Cardiac muscle cell (in vitro differentiated cells and primary cell): ENCODE data around the gene PLEKHO1. TPM values are rescaled to one million over a fixed set of nuclear protein-coding genes. Genes with fewer than 3 reads are reported as not detected.
"Not testable (repeated sequence)": the region's sequence is repeated elsewhere in the genome, so short reads cannot be mapped to it uniquely, and the experiment has no call there.

ENCODE experiments used
- DNase-seq, 2 donors: peaks; one replicate each; pipeline versions ENCODE4 v3.0.0 to v3.0.0-alpha.2; 2010 to 2017; ENCODE audit warnings: low read depth in 1 of 2, low spot score in 1 of 2
- H3K27ac ChIP-seq: fragments of 200-600 bp; sonication (generic); 2 replicates; pipeline ENCODE4 v1.5.1; 2016
- H3K27me3 ChIP-seq: fragments of 200-600 bp; sonication (generic); 2 replicates; pipeline ENCODE4 v1.6.0; 2016; ENCODE audit warnings: control low read depth
- H3K36me3 ChIP-seq: fragments of 200-600 bp; sonication (generic); 2 replicates; pipeline ENCODE4 v1.5.1; 2016; ENCODE audit warnings: control low read depth
- H3K4me1 ChIP-seq: fragments of 200-600 bp; sonication (generic); 2 replicates; pipeline ENCODE4 v1.8.1; 2017; ENCODE audit warnings: low read depth, mild to moderate bottlenecking, mixed run types
- H3K4me3 ChIP-seq: fragments of 200-600 bp; sonication (generic); 2 replicates; pipeline ENCODE4 v1.5.1; 2016; ENCODE audit warnings: mild to moderate bottlenecking
- H3K9me3 ChIP-seq: fragments of 200-600 bp; sonication (generic); 2 replicates; pipeline ENCODE4 v1.5.1; 2017; ENCODE audit warnings: low read depth, mild to moderate bottlenecking, control low read depth
- polyA plus RNA-seq: library from polyadenylated mRNA; unstranded; fragments of >200 nt; fragmentation: Nextera tagmentation; extraction: Ambion mirVana; gene quantifications from 2 replicates; pipeline ENCODE4 v1.2.1, GENCODE V29; 2016
- total RNA-seq: library from RNA; depleted of rRNA; stranded (reverse); fragments of >200 nt; gene quantifications from 2 replicates; pipeline ENCODE4 v1.2.3, GENCODE V29; 2016
- TF ChIP-seq, protein P1 (sequence below): IDR thresholded peaks from 2 replicates; pipeline ENCODE4 v1.5.1; 2012; ENCODE audit warnings: low read depth, mild to moderate bottlenecking, low read length

Gene PLEKHO1
- total and polyA plus RNA-seq, 2 experiments from 2014 or later = 94.1 to 149 TPM

GRCh38 chr1:150127464-150127863 is 22.3 kb upstream of the PLEKHO1 start:
- no peak overlapping the region for H3K27ac ChIP-seq
- no peaks in the 10 kb centered on the region for H3K9me3 ChIP-seq
- no peaks in the 10 kb centered on the region for H3K27me3 ChIP-seq
- H3K36me3 ChIP-seq = no peaks in the 10 kb centered on the region
- no peak for DNase-seq
- no peak overlapping the region for H3K4me3 ChIP-seq
- peaks cover 3% of the 10 kb centered on the region for H3K4me1 ChIP-seq
- TF ChIP-seq, protein P1, sequence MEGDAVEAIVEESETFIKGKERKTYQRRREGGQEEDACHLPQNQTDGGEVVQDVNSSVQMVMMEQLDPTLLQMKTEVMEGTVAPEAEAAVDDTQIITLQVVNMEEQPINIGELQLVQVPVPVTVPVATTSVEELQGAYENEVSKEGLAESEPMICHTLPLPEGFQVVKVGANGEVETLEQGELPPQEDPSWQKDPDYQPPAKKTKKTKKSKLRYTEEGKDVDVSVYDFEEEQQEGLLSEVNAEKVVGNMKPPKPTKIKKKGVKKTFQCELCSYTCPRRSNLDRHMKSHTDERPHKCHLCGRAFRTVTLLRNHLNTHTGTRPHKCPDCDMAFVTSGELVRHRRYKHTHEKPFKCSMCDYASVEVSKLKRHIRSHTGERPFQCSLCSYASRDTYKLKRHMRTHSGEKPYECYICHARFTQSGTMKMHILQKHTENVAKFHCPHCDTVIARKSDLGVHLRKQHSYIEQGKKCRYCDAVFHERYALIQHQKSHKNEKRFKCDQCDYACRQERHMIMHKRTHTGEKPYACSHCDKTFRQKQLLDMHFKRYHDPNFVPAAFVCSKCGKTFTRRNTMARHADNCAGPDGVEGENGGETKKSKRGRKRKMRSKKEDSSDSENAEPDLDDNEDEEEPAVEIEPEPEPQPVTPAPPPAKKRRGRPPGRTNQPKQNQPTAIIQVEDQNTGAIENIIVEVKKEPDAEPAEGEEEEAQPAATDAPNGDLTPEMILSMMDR = no peak

GRCh38 chr1:150127868-150128267 is 21.8 kb upstream of the PLEKHO1 start:
- Histone ChIP-seq H3K36me3 (no peaks in the 10 kb centered on the region), H3K27me3 (no peaks in the 10 kb centered on the region), H3K27ac (no peak overlapping the region), H3K4me1 (peaks cover 3% of the 10 kb centered on the region), H3K4me3 (no peak overlapping the region), H3K9me3 (no peaks in the 10 kb centered on the region)
- DNase-seq = no peak
- TF ChIP-seq, protein P1 = no peak

DNA sequence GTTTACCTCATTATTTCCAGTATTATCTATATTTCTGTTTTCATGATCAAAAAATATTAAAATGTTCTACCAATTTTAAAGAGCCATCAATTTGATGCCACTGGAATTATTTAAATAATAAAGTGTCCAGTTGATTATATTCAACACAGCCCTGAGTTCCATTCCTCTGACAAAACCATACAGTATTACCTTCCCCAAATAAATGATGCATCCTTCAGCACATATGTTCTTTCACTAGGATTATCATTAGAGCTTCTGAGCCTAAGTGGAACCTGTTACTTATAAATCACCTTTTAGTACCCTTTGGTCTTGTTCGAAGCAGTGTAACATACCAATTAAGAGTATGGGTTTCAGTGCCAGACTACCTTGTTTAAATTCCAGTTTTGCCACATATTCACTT is 17.3 kb upstream of the PLEKHO1 start:
- Histone ChIP-seq H3K4me1 (peaks cover 3% of the 10 kb centered on the region), H3K36me3 (no peaks in the 10 kb centered on the region), H3K27ac (no peak overlapping the region), H3K9me3 (no peaks in the 10 kb centered on the region), H3K27me3 (no peaks in the 10 kb centered on the region), H3K4me3 (no peak overlapping the region)
- TF ChIP-seq, protein P1 = no peak
- no peak for DNase-seq

GRCh38 chr1:150134537-150134936 is 15.2 kb upstream of the PLEKHO1 start:
- DNase-seq = no peak
- H3K27me3 ChIP-seq = no peaks in the 10 kb centered on the region
- H3K4me3 ChIP-seq = no peak overlapping the region
- H3K4me1 ChIP-seq = peaks cover 3% of the 10 kb centered on the region
- H3K9me3 ChIP-seq = no peaks in the 10 kb centered on the region
- no peak overlapping the region for H3K27ac ChIP-seq
- TF ChIP-seq, protein P1 = no peak
- no peaks in the 10 kb centered on the region for H3K36me3 ChIP-seq

DNA sequence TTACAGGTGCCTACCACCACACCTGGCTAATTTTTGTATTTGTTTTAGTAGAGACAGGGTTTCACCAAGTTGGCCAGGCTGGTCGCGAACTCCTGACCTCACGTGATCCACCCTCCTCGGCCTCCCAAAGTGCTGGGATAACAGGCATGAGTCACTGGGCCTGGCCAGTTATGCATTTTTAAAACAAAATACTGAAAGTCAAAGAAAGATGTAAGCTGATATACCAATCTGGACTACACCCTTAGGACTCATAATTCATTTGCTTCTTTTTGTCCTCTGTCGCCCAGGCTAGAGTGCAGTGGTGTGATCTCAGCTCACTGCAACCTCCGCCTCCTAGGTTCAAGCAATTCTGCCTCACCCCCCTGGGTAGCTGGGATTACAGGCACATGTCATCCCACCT is 14.3 kb upstream of the PLEKHO1 start:
- H3K9me3 ChIP-seq, H3K27me3 ChIP-seq, H3K27ac ChIP-seq, H3K4me3 ChIP-seq, DNase-seq, H3K4me1 ChIP-seq, H3K36me3 ChIP-seq: not testable (repeated sequence)

GRCh38 chr1:150138044-150138443 is 11.7 kb upstream of the PLEKHO1 start:
- Histone ChIP-seq H3K36me3 (no peaks in the 10 kb centered on the region), H3K9me3 (no peaks in the 10 kb centered on the region), H3K27ac (no peak overlapping the region), H3K4me3 (no peak overlapping the region), H3K4me1 (peaks cover 20% of the 10 kb centered on the region), H3K27me3 (no peaks in the 10 kb centered on the region)
- TF ChIP-seq, protein P1 = no peak
- no peak for DNase-seq
